HCEC 1CT (cell line): ENCODE measurements around the gene ZMYND12.

Experiments
- DNase-seq: peaks from one replicate; pipeline ENCODE4 v3.0.0-alpha.2; 2017

The ZMYND12 gene

DNA sequence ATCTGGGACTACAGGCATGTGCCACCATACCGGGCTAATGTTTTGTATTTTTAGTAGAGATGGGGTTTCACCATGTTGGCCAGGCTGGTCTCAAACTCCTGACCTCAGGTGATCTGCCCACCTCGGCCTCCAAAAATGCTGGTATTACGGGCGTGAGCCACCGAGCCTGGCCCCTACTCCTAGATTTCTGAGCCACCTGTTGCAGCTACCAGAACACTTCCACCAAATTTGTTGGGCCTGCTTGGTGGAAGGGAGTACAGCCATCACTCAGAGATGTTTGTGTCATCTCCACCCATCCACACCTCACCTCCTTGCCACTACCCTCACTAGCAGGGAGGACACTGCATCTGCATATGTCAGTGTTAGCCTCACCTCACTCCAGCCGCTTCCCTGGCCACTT, 69.8 kb downstream of the ZMYND12 start:
- DNase-seq = no peak

DNA sequence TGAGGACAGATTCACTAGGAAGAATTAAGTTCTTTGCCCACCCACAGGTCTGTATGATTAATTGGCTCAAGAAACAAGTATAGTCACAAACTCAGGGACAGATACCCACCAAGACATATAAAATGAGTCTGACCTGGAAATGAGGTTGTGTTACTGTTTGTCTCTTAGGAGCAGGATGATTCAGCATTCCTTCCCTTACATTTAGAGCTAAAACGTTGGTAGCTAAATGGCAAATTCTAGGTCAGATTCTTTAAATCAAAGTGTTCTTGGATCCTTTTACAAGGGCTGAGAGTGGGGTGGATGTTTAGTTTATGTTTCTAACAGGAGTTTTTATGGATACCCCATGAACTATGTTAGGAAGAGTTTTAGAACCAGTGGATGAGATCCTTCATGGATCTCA, 70.5 kb downstream of the ZMYND12 start:
- DNase-seq = peak; percentile 9

DNA sequence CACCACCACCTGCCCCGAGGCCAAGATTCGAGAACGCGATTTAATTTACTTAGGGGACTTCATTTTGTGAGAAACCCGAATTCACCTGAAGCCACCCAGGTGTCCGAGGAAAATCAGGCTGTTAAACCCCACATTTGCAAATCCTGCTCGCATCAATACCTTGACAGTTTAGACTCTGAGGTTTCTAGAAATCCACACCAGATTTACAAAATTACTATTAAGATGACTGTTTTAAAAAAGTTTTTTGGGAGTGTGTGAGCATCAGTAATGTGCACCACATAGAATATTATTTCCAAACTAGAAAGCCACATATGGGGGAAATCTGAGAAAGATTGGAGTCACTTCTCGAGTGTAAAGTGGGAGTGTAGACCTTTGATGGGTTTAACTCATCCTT, 74.5 kb downstream of the ZMYND12 start:
- DNase-seq = no peak

DNA sequence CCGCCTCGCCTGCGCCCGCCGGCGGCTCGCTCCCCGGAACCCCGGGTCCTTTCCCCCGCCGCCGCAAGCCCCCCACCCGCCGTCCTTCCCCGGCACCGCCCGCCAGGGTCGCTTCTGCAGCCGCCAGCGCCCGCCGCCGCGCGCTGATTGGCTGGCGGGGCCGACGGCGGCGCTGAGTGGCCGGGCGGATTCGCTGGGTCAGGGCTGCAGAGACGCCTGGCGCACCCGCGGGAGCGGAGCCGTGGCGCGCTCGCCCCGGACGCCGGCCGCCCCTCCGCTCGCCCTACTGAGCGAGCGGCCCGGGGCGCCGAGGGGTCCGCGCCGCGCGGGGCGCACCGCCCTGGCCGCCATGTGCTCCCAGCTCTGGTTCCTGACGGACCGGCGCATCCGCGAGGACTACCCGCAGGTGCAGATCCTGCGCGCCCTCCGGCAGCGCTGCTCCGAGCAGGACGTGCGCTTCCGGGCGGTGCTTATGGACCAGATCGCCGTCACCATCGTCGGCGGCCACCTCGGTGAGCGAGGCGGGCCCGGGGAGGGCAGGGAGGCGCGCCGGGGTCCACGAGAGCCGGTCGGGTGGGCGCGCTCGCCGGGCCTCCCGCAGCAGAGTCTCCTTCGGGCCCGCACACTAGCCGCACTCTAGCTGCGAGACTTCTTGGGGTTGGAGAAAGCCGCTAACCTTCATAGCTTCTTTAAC, 75.1 kb downstream of the ZMYND12 start, which contains the start of gene RIMKLA:
RIMKLA (plus strand) TSS at position 207 of the 694 bp plus-strand sequence; CDS start at position 350, 143 bp downstream.
- no peak for DNase-seq
